Vagina (tissue), 2 donors: ENCODE data around the gene PNPT1.

Source experiments
- POLR2AphosphoS5 ChIP-seq, 2 donors: sonication (generic); formaldehyde crosslinking; IDR thresholded peaks; one replicate each; pipeline ENCODE4 v1.9.0; 2017; ENCODE audit warnings: antibody characterized with exemption in 2 of 2, mild to moderate bottlenecking in 2 of 2, low read depth in 1 of 2; ENCODE audit not compliant: insufficient read depth in 1 of 2
- TF ChIP-seq, protein P1 (sequence below), 3 experiments: fragments of 450-650 bp in 2 of 3; fragments of 200-600 bp in 1 of 3; sonication (generic) in 1 of 3; IDR thresholded peaks; one replicate each; pipeline ENCODE4 v1.5.1; 2017 to 2019; ENCODE audit warnings: antibody characterized with exemption in 3 of 3, mild to moderate bottlenecking in 2 of 3, moderate library complexity in 2 of 3

DNA sequence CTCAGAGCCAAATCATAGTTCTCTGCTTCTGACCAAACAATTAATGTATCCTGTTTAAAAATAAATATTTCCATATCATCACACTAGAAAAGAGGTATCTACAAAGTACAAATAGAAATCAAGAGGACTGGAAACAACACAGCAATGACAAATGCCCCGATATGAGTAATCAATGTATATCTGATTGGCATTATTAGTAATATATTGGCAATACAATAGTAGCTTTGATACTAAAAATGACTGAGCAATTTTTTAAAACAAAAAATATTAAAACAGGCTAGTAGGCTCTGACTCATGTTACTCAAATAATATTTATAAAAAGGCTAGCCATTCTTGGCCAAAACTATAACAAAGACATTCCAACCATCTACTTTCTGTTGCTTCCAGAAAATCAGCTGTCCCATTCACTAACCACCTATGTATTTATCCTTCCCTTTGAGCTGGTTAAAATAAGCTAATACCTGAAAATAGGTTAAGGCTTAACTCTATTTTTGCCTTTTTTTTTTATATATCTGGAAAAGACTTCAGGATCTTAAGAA is 89.5 kb downstream of the PNPT1 start:
- TF ChIP-seq, protein P1, sequence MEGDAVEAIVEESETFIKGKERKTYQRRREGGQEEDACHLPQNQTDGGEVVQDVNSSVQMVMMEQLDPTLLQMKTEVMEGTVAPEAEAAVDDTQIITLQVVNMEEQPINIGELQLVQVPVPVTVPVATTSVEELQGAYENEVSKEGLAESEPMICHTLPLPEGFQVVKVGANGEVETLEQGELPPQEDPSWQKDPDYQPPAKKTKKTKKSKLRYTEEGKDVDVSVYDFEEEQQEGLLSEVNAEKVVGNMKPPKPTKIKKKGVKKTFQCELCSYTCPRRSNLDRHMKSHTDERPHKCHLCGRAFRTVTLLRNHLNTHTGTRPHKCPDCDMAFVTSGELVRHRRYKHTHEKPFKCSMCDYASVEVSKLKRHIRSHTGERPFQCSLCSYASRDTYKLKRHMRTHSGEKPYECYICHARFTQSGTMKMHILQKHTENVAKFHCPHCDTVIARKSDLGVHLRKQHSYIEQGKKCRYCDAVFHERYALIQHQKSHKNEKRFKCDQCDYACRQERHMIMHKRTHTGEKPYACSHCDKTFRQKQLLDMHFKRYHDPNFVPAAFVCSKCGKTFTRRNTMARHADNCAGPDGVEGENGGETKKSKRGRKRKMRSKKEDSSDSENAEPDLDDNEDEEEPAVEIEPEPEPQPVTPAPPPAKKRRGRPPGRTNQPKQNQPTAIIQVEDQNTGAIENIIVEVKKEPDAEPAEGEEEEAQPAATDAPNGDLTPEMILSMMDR (IDR thresholded peaks at IDR 0.05): no peak
- TF ChIP-seq POLR2AphosphoS5 (IDR thresholded peaks at IDR 0.05; ENCODE audit: insufficient read depth in 1 of 2, low read depth in 1 of 2): no peak
